GM23248 (cell line): Measurements from ENCODE around the gene FHOD3.

Experiments
- EZH2 ChIP-seq: fragments of 200-600 bp; sonication (generic); IDR thresholded peaks from 2 replicates; pipeline ENCODE4 v1.6.1; 2018; ENCODE audit warnings: antibody characterized with exemption, mild to moderate bottlenecking; ENCODE audit not compliant: insufficient read depth, poor library complexity, severe bottlenecking
- EZH2phosphoT487 ChIP-seq: fragments of 200-600 bp; sonication (generic); IDR thresholded peaks from 2 replicates; pipeline ENCODE4 v1.6.1; 2018; ENCODE audit warnings: antibody characterized with exemption, moderate library complexity, mild to moderate bottlenecking, low read depth; ENCODE audit not compliant: insufficient read depth

- no peak for TF ChIP-seq EZH2phosphoT487
- no peak for TF ChIP-seq EZH2
These were observed 50.8 kb downstream of the FHOD3 start for GRCh38 chr18:36348331-36348730.
